ENCODE data around the gene CCDC33.

CCDC33 gene

GRCh38 chr15:74291101-74292071 is 55.3 kb downstream of the CCDC33 start (continued):
- no peak for TF ChIP-seq TCF7L2 (IDR thresholded peaks at IDR 0.05; ENCODE audit: borderline replicate concordance, low read depth, low read length)
- no peak for TF ChIP-seq ZNF585B (tag by site-specific recombination; IDR thresholded peaks at IDR 0.05)
- TF ChIP-seq ZNF473 (tag by site-specific recombination; IDR thresholded peaks at IDR 0.05) = no peak
- TF ChIP-seq ZNF707 (tag by site-specific recombination; IDR thresholded peaks at IDR 0.05) = peak; percentile 69; the same call in 1 of the 2 replicates
- no peak for TF ChIP-seq SALL2 (tag by site-specific recombination; IDR thresholded peaks at IDR 0.05; ENCODE audit: borderline replicate concordance)
- TF ChIP-seq ZSCAN23 (tag by site-specific recombination; IDR thresholded peaks at IDR 0.05) = peak; percentile 66
- TF ChIP-seq, protein P1, sequence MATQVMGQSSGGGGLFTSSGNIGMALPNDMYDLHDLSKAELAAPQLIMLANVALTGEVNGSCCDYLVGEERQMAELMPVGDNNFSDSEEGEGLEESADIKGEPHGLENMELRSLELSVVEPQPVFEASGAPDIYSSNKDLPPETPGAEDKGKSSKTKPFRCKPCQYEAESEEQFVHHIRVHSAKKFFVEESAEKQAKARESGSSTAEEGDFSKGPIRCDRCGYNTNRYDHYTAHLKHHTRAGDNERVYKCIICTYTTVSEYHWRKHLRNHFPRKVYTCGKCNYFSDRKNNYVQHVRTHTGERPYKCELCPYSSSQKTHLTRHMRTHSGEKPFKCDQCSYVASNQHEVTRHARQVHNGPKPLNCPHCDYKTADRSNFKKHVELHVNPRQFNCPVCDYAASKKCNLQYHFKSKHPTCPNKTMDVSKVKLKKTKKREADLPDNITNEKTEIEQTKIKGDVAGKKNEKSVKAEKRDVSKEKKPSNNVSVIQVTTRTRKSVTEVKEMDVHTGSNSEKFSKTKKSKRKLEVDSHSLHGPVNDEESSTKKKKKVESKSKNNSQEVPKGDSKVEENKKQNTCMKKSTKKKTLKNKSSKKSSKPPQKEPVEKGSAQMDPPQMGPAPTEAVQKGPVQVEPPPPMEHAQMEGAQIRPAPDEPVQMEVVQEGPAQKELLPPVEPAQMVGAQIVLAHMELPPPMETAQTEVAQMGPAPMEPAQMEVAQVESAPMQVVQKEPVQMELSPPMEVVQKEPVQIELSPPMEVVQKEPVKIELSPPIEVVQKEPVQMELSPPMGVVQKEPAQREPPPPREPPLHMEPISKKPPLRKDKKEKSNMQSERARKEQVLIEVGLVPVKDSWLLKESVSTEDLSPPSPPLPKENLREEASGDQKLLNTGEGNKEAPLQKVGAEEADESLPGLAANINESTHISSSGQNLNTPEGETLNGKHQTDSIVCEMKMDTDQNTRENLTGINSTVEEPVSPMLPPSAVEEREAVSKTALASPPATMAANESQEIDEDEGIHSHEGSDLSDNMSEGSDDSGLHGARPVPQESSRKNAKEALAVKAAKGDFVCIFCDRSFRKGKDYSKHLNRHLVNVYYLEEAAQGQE (tag by site-specific recombination; IDR thresholded peaks at IDR 0.05) = peak; percentile 100
- TF ChIP-seq ZBTB48 (tag by site-specific recombination; IDR thresholded peaks at IDR 0.05) = no peak; the same call in 1 of the 2 replicates
- TF ChIP-seq, protein P2, sequence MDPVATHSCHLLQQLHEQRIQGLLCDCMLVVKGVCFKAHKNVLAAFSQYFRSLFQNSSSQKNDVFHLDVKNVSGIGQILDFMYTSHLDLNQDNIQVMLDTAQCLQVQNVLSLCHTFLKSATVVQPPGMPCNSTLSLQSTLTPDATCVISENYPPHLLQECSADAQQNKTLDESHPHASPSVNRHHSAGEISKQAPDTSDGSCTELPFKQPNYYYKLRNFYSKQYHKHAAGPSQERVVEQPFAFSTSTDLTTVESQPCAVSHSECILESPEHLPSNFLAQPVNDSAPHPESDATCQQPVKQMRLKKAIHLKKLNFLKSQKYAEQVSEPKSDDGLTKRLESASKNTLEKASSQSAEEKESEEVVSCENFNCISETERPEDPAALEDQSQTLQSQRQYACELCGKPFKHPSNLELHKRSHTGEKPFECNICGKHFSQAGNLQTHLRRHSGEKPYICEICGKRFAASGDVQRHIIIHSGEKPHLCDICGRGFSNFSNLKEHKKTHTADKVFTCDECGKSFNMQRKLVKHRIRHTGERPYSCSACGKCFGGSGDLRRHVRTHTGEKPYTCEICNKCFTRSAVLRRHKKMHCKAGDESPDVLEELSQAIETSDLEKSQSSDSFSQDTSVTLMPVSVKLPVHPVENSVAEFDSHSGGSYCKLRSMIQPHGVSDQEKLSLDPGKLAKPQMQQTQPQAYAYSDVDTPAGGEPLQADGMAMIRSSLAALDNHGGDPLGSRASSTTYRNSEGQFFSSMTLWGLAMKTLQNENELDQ (tag by site-specific recombination; IDR thresholded peaks at IDR 0.05; ENCODE audit: low read depth) = no peak
- no peak for TF ChIP-seq OVOL3 (tag by site-specific recombination; IDR thresholded peaks at IDR 0.05)
- no peak for TF ChIP-seq ZNF391 (tag by site-specific recombination; IDR thresholded peaks at IDR 0.05; ENCODE audit: borderline replicate concordance, low read depth)
- no peak for TF ChIP-seq ZNF121 (tag by site-specific recombination; IDR thresholded peaks at IDR 0.05)
- TF ChIP-seq ZNF223 (tag by site-specific recombination; IDR thresholded peaks at IDR 0.05) = no peak
- 0 out of 2 replicates have a peak, but pooled peaks have one; percentile 34 for TF ChIP-seq ZNF10 (tag by site-specific recombination; IDR thresholded peaks at IDR 0.05)
- no peak for TF ChIP-seq ZNF670 (tag by site-specific recombination; IDR thresholded peaks at IDR 0.05; ENCODE audit: low read depth)
- TF ChIP-seq ZNF302 (tag by site-specific recombination; IDR thresholded peaks at IDR 0.05; ENCODE audit: low read depth) = no peak
- TF ChIP-seq KLF1 (tag by site-specific recombination; IDR thresholded peaks at IDR 0.05) = no peak; the same call in 1 of the 2 replicates
- TF ChIP-seq ZEB2 (tag by site-specific recombination; IDR thresholded peaks at IDR 0.05) = peak; percentile 74
- peak; percentile 56 for TF ChIP-seq SP2 (tag by site-specific recombination; IDR thresholded peaks at IDR 0.05)
- TF ChIP-seq ZNF76 (tag by site-specific recombination; IDR thresholded peaks at IDR 0.05; ENCODE audit: borderline replicate concordance, low read depth) = no peak
- peak; percentile 67; the same call in 1 of the 2 replicates for TF ChIP-seq ZNF785 (tag by site-specific recombination; IDR thresholded peaks at IDR 0.05)
- no peak for TF ChIP-seq ZNF211 (tag by site-specific recombination; IDR thresholded peaks at IDR 0.05; ENCODE audit: low read depth)
- peak; percentile 87 for TF ChIP-seq ZNF335 (tag by site-specific recombination; conservative IDR thresholded peaks at IDR 0.05)
- TF ChIP-seq, protein P3, sequence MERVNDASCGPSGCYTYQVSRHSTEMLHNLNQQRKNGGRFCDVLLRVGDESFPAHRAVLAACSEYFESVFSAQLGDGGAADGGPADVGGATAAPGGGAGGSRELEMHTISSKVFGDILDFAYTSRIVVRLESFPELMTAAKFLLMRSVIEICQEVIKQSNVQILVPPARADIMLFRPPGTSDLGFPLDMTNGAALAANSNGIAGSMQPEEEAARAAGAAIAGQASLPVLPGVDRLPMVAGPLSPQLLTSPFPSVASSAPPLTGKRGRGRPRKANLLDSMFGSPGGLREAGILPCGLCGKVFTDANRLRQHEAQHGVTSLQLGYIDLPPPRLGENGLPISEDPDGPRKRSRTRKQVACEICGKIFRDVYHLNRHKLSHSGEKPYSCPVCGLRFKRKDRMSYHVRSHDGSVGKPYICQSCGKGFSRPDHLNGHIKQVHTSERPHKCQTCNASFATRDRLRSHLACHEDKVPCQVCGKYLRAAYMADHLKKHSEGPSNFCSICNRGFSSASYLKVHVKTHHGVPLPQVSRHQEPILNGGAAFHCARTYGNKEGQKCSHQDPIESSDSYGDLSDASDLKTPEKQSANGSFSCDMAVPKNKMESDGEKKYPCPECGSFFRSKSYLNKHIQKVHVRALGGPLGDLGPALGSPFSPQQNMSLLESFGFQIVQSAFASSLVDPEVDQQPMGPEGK (tag by site-specific recombination; IDR thresholded peaks at IDR 0.05) = peak; percentile 74
- TF ChIP-seq YY2 (tag by site-specific recombination; IDR thresholded peaks at IDR 0.05) = no peak
- TF ChIP-seq ZNF654 (tag by site-specific recombination; IDR thresholded peaks at IDR 0.05; ENCODE audit: low read depth) = no peak
- TF ChIP-seq ZIC2 (tag by site-specific recombination; IDR thresholded peaks at IDR 0.05) = peak; percentile 64
- TF ChIP-seq ZNF548 (tag by site-specific recombination; IDR thresholded peaks at IDR 0.05) = no peak
- TF ChIP-seq ZNF350 (tag by site-specific recombination; IDR thresholded peaks at IDR 0.05) = no peak
- no peak for TF ChIP-seq ZNF404 (tag by site-specific recombination; IDR thresholded peaks at IDR 0.05)
- TF ChIP-seq BCL11B (tag by site-specific recombination; IDR thresholded peaks at IDR 0.05; ENCODE audit: low read depth) = no peak
- TF ChIP-seq, protein P4, sequence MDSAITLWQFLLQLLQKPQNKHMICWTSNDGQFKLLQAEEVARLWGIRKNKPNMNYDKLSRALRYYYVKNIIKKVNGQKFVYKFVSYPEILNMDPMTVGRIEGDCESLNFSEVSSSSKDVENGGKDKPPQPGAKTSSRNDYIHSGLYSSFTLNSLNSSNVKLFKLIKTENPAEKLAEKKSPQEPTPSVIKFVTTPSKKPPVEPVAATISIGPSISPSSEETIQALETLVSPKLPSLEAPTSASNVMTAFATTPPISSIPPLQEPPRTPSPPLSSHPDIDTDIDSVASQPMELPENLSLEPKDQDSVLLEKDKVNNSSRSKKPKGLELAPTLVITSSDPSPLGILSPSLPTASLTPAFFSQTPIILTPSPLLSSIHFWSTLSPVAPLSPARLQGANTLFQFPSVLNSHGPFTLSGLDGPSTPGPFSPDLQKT (IDR thresholded peaks at IDR 0.05; ENCODE audit: borderline replicate concordance, low read depth, low read length) = no peak
